SK-N-SH (cell line): Measurements from ENCODE around the gene CCL22. TPM values are rescaled to one million over a fixed set of nuclear protein-coding genes. Genes with fewer than 3 reads are reported as not detected.

ENCODE experiments used
- CTCF ChIA-PET: fragments of 300-600, 350-600 bp; formaldehyde crosslinking; extraction: SDS; loops from one replicate; lab custom pipeline; 2021; lab: Yijun Ruan, JAX
- POLR2A ChIA-PET: fragments of 350-600 bp; sonication (Branson Sonifier 250); formaldehyde crosslinking; extraction: SDS; loops from one replicate; lab custom pipeline; 2020; ENCODE audit warnings: antibody characterized with exemption, inconsistent platforms; lab: Yijun Ruan, JAX
- DNase-seq: peaks from one replicate; pipeline ENCODE4 v3.0.0; 2012
- H2AFZ ChIP-seq: fragments of 200-600 bp; sonication (generic); 2 replicates; pipeline ENCODE4 v1.8.1; 2016; ENCODE audit warnings: antibody characterized with exemption, mild to moderate bottlenecking, low read depth
- H3F3A ChIP-seq: fragments of 200-600 bp; sonication (generic); replicated peaks from 2 replicates; pipeline ENCODE3; 2016; ENCODE audit warnings: antibody characterized with exemption, mild to moderate bottlenecking; ENCODE audit not compliant: insufficient read depth
- H3K27ac ChIP-seq, 2 experiments: fragments of 200-500 bp in 1 of 2; fragments of 200-600 bp in 1 of 2; sonication (Bioruptor generic) in 1 of 2; sonication (generic), shearing (Covaris generic) in 1 of 2; 2 replicates each; pipeline versions ENCODE4 v1.5.1 to v1.6.1; 2014 to 2016; ENCODE audit warnings: low read depth in 2 of 2, inconsistent platforms in 1 of 2, low read length in 1 of 2, mild to moderate bottlenecking in 1 of 2, mixed read lengths in 1 of 2
- H3K27me3 ChIP-seq: fragments of 200-600 bp; sonication (generic), shearing (Covaris generic); 2 replicates; pipeline ENCODE4 v1.6.1; 2016; ENCODE audit warnings: mixed run types; ENCODE audit not compliant: insufficient read depth
- H3K36me3 ChIP-seq, 2 experiments: fragments of 200-500 bp in 1 of 2; fragments of 200-600 bp in 1 of 2; sonication (Bioruptor generic) in 1 of 2; sonication (generic) in 1 of 2; replicated peaks in 1 of 2; 2 replicates each; pipeline versions ENCODE3 to v1.5.1; 2014 to 2016; ENCODE audit warnings: low read length in 1 of 2, mild to moderate bottlenecking in 1 of 2; ENCODE audit not compliant: insufficient read depth in 2 of 2, control insufficient read depth in 1 of 2
- H3K4me1 ChIP-seq, 2 experiments: fragments of 200-500 bp in 1 of 2; fragments of 200-600 bp in 1 of 2; sonication (Bioruptor generic) in 1 of 2; sonication (generic), shearing (Covaris generic) in 1 of 2; 2 replicates each; pipeline versions ENCODE4 v1.5.1 to v1.6.1; 2014 to 2016; ENCODE audit warnings: low read depth in 1 of 2, low read length in 1 of 2, mixed run types in 1 of 2; ENCODE audit not compliant: insufficient read depth in 2 of 2, control insufficient read depth in 1 of 2
- H3K4me2 ChIP-seq: fragments of 200-600 bp; sonication (generic), shearing (Covaris generic); 2 replicates; pipeline ENCODE4 v1.6.1; 2017; ENCODE audit warnings: mixed run types
- H3K4me3 ChIP-seq, 2 experiments: fragments of 200-500 bp in 1 of 2; fragments of 200-600 bp in 1 of 2; sonication (Bioruptor generic) in 1 of 2; sonication (generic), shearing (Covaris generic) in 1 of 2; 2 replicates each; pipeline versions ENCODE4 v1.5.1 to v1.8.1; 2014 to 2016; ENCODE audit warnings: low read depth in 2 of 2, inconsistent platforms in 1 of 2, low read length in 1 of 2, mild to moderate bottlenecking in 1 of 2, mixed read lengths in 1 of 2, moderate library complexity in 1 of 2
- H3K79me2 ChIP-seq: fragments of 200-600 bp; sonication (generic); 2 replicates; pipeline ENCODE4 v1.8.1; 2017; ENCODE audit warnings: mild to moderate bottlenecking; ENCODE audit not compliant: insufficient read depth
- H3K9ac ChIP-seq: fragments of 200-600 bp; sonication (generic); 2 replicates; pipeline ENCODE4 v1.6.1; 2017; ENCODE audit warnings: mixed run types
- H3K9me2 ChIP-seq: fragments of 200-600 bp; sonication (generic); 2 replicates; pipeline ENCODE4 v1.6.1; 2017; ENCODE audit warnings: mixed run types
- H3K9me3 ChIP-seq: fragments of 200-600 bp; sonication (generic); 2 replicates; pipeline ENCODE4 v1.6.1; 2017; ENCODE audit warnings: mixed run types, mild to moderate bottlenecking, moderate library complexity
- H4K20me1 ChIP-seq: fragments of 200-600 bp; sonication (generic); 2 replicates; pipeline ENCODE4 v1.6.1; 2017; ENCODE audit warnings: mild to moderate bottlenecking, mixed run types; ENCODE audit not compliant: insufficient read depth
- ELF1 ChIP-seq: IDR thresholded peaks from 2 replicates; pipeline ENCODE4 v1.4.0; 2012
- EP300 ChIP-seq, 2 experiments: IDR thresholded peaks; 2 replicates each; pipeline versions ENCODE4 v1.4.0 to v1.6.1; 2012; ENCODE audit warnings: borderline replicate concordance in 1 of 2, low read depth in 1 of 2, low read length in 1 of 2
- FOSL2 ChIP-seq: IDR thresholded peaks from 2 replicates; pipeline ENCODE4 v1.4.0; 2012; ENCODE audit warnings: low read depth, mild to moderate bottlenecking, moderate library complexity, borderline replicate concordance
- FOXM1 ChIP-seq: IDR thresholded peaks from 2 replicates; pipeline ENCODE4 v1.4.0; 2012; ENCODE audit warnings: low read depth, mild to moderate bottlenecking
- GABPA ChIP-seq: IDR thresholded peaks from 2 replicates; pipeline ENCODE4 v1.4.0; 2012; ENCODE audit warnings: low read depth, mild to moderate bottlenecking
- MEF2A ChIP-seq: IDR thresholded peaks from 2 replicates; pipeline ENCODE4 v1.4.0; 2012; ENCODE audit warnings: low read depth, borderline replicate concordance
- NFIC ChIP-seq: IDR thresholded peaks from 2 replicates; pipeline ENCODE4 v1.4.0; 2012; ENCODE audit warnings: borderline replicate concordance
- NRF1 ChIP-seq: IDR thresholded peaks from 2 replicates; pipeline ENCODE4 v1.6.1; 2012; ENCODE audit warnings: low read depth, mild to moderate bottlenecking, low read length
- RFX5 ChIP-seq: IDR thresholded peaks from 2 replicates; pipeline ENCODE4 v1.6.1; 2012; ENCODE audit warnings: mild to moderate bottlenecking, improper control_type of control experiment, low read length
- SIN3A ChIP-seq: IDR thresholded peaks from 2 replicates; pipeline ENCODE4 v1.6.1; 2012; ENCODE audit warnings: low read depth, mild to moderate bottlenecking, low read length, moderate library complexity, borderline replicate concordance
- SMC3 ChIP-seq: IDR thresholded peaks from 2 replicates; pipeline ENCODE4 v1.6.1; 2012; ENCODE audit warnings: low read depth, low read length, improper control_type of control experiment
- TCF12 ChIP-seq: IDR thresholded peaks from 2 replicates; pipeline ENCODE4 v1.4.0; 2012
- YY1 ChIP-seq: IDR thresholded peaks from 2 replicates; pipeline ENCODE4 v1.4.0; 2012; ENCODE audit warnings: low read depth, mild to moderate bottlenecking
- WGBS: methylation state at CpG from one replicate; pipeline ENCODE4 v1.1.6; 2017; ENCODE audit warnings: low lambda C conversion rate; 5-methylcytosine and 5-hydroxymethylcytosine counted together
- polyA plus RNA-seq, 3 experiments: library from polyadenylated mRNA; depleted of rRNA; stranded (reverse); fragments of >200 nt; gene quantifications; 2 replicates each; pipeline ENCODE4 v1.2.3, GENCODE V29; 2012
- TF ChIP-seq, protein P1 (sequence below): IDR thresholded peaks from 2 replicates; pipeline ENCODE4 v1.6.1; 2012; ENCODE audit warnings: mild to moderate bottlenecking, low read depth, low read length, moderate library complexity
- TF ChIP-seq, protein P2 (sequence below): fragments of 150-350 bp; IDR thresholded peaks from 2 replicates; pipeline ENCODE4 v1.6.1; 2017; ENCODE audit warnings: antibody characterized with exemption, low read length, low read depth, borderline replicate concordance
- TF ChIP-seq, protein P3 (sequence below): fragments of 150-350 bp; IDR thresholded peaks from 2 replicates; pipeline ENCODE4 v1.6.1; 2016; ENCODE audit warnings: mild to moderate bottlenecking, low read depth, low read length
- TF ChIP-seq, protein P4 (sequence below): fragments of 200-600 bp; sonication (generic); IDR thresholded peaks from 2 replicates; pipeline ENCODE4 v1.6.1; 2017; ENCODE audit warnings: antibody characterized with exemption, mild to moderate bottlenecking, moderate library complexity
- TF ChIP-seq, protein P5 (sequence below): IDR thresholded peaks from 2 replicates; pipeline ENCODE4 v1.4.0; 2012; ENCODE audit warnings: low read depth, borderline replicate concordance

The CCL22 gene
- polyA plus RNA-seq, 1 of the 3 experiments (the other 2 are of a cell fraction): not detected

DNA sequence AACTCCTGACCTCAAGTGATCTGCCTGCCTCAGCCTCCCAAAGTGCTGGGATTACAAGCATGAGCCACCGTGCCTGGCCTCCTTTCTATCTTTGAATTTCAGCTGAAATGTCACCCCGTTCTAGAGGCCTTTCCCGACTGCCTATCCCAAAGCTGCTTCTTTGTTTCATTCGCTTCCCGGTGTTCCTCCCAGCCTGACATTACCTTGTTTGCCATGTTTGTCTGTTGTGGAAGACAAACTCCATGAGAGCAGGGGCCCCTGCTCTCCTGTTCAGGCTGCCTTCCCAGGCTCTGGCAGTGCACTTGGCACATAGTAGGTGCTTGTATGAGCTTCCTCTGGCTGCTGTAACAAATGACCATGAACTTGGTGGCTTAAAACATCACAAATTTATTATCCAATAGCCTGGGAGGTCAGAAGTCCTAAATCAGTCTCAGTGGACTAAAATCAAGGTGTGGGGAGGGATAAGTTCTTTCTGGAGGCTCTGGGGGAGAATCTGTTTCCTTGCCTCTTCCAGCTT is 2.6 kb upstream of the CCL22 start:
- WGBS: 77% methylated on average over 5 of the region's 5 CpGs
- no peaks in the 10 kb centered on the region for H3K4me1 ChIP-seq
- ChIA-PET POLR2A (no interaction called here), CTCF (interaction anchor here (1.3 kb wide), 1 partner anchor 55 kb away, joined by 3 read pairs; no protein-coding TSS in a partner anchor)
- no peak overlapping the region for H2AFZ ChIP-seq
- H3K27me3 ChIP-seq: no peaks in the 10 kb centered on the region
- TF ChIP-seq, protein P1, sequence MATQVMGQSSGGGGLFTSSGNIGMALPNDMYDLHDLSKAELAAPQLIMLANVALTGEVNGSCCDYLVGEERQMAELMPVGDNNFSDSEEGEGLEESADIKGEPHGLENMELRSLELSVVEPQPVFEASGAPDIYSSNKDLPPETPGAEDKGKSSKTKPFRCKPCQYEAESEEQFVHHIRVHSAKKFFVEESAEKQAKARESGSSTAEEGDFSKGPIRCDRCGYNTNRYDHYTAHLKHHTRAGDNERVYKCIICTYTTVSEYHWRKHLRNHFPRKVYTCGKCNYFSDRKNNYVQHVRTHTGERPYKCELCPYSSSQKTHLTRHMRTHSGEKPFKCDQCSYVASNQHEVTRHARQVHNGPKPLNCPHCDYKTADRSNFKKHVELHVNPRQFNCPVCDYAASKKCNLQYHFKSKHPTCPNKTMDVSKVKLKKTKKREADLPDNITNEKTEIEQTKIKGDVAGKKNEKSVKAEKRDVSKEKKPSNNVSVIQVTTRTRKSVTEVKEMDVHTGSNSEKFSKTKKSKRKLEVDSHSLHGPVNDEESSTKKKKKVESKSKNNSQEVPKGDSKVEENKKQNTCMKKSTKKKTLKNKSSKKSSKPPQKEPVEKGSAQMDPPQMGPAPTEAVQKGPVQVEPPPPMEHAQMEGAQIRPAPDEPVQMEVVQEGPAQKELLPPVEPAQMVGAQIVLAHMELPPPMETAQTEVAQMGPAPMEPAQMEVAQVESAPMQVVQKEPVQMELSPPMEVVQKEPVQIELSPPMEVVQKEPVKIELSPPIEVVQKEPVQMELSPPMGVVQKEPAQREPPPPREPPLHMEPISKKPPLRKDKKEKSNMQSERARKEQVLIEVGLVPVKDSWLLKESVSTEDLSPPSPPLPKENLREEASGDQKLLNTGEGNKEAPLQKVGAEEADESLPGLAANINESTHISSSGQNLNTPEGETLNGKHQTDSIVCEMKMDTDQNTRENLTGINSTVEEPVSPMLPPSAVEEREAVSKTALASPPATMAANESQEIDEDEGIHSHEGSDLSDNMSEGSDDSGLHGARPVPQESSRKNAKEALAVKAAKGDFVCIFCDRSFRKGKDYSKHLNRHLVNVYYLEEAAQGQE: no peak
- TF ChIP-seq MEF2A (no peak), FOSL2 (no peak), EP300 (IDR thresholded peaks at IDR 0.05; ENCODE audit: borderline replicate concordance in 1 of 2, low read depth in 1 of 2, low read length in 1 of 2) (no peak), SMC3 (no peak), RFX5 (no peak), SIN3A (no peak), TCF12 (no peak), ELF1 (no peak), NRF1 (no peak), FOXM1 (no peak), YY1 (no peak), NFIC (no peak), GABPA (no peak)
- TF ChIP-seq, protein P2, sequence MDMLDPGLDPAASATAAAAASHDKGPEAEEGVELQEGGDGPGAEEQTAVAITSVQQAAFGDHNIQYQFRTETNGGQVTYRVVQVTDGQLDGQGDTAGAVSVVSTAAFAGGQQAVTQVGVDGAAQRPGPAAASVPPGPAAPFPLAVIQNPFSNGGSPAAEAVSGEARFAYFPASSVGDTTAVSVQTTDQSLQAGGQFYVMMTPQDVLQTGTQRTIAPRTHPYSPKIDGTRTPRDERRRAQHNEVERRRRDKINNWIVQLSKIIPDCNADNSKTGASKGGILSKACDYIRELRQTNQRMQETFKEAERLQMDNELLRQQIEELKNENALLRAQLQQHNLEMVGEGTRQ: no peak
- TF ChIP-seq, protein P3, sequence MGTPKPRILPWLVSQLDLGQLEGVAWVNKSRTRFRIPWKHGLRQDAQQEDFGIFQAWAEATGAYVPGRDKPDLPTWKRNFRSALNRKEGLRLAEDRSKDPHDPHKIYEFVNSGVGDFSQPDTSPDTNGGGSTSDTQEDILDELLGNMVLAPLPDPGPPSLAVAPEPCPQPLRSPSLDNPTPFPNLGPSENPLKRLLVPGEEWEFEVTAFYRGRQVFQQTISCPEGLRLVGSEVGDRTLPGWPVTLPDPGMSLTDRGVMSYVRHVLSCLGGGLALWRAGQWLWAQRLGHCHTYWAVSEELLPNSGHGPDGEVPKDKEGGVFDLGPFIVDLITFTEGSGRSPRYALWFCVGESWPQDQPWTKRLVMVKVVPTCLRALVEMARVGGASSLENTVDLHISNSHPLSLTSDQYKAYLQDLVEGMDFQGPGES: no peak
- TF ChIP-seq, protein P4, sequence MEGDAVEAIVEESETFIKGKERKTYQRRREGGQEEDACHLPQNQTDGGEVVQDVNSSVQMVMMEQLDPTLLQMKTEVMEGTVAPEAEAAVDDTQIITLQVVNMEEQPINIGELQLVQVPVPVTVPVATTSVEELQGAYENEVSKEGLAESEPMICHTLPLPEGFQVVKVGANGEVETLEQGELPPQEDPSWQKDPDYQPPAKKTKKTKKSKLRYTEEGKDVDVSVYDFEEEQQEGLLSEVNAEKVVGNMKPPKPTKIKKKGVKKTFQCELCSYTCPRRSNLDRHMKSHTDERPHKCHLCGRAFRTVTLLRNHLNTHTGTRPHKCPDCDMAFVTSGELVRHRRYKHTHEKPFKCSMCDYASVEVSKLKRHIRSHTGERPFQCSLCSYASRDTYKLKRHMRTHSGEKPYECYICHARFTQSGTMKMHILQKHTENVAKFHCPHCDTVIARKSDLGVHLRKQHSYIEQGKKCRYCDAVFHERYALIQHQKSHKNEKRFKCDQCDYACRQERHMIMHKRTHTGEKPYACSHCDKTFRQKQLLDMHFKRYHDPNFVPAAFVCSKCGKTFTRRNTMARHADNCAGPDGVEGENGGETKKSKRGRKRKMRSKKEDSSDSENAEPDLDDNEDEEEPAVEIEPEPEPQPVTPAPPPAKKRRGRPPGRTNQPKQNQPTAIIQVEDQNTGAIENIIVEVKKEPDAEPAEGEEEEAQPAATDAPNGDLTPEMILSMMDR: no peak
- TF ChIP-seq, protein P5, sequence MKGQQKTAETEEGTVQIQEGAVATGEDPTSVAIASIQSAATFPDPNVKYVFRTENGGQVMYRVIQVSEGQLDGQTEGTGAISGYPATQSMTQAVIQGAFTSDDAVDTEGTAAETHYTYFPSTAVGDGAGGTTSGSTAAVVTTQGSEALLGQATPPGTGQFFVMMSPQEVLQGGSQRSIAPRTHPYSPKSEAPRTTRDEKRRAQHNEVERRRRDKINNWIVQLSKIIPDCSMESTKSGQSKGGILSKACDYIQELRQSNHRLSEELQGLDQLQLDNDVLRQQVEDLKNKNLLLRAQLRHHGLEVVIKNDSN: no peak
- H3K36me3 ChIP-seq: no peaks in the 10 kb centered on the region
- no peak overlapping the region for H3K4me2 ChIP-seq
- DNase-seq: no peak
- H3K4me3 ChIP-seq: no peak overlapping the region
- no peak overlapping the region for H3K27ac ChIP-seq
- H3F3A ChIP-seq: peaks cover 4% of the 10 kb centered on the region
- H3K9me3 ChIP-seq: no peaks in the 10 kb centered on the region
- no peak overlapping the region for H3K9ac ChIP-seq
- H3K9me2 ChIP-seq: no peaks in the 10 kb centered on the region
- no peaks in the 10 kb centered on the region for H4K20me1 ChIP-seq
- no peaks in the 10 kb centered on the region for H3K79me2 ChIP-seq
